Thymus (tissue), 11 donors: ENCODE data around the gene LRTM1. TPM values are rescaled to one million over a fixed set of nuclear protein-coding genes. Genes with fewer than 3 reads are reported as not detected.

ENCODE experiments used
- DNase-seq, 9 donors: peaks; one replicate each; pipeline ENCODE4 v3.0.0-alpha.2; 2013; ENCODE audit warnings: low spot score in 9 of 9, low read depth in 6 of 9, missing footprints in 1 of 9
- H3K27ac ChIP-seq, 2 donors: one replicate each; pipeline ENCODE4 v1.5.1; 2013; ENCODE audit warnings: control low read depth in 1 of 2, low read depth in 1 of 2, low read length in 1 of 2, mild to moderate bottlenecking in 1 of 2, moderate library complexity in 1 of 2
- H3K27me3 ChIP-seq, 2 donors: one replicate each; pipeline ENCODE4 v1.5.1; 2013; ENCODE audit warnings: low read length in 1 of 2; ENCODE audit not compliant: control insufficient read depth in 2 of 2, insufficient read depth in 1 of 2
- H3K36me3 ChIP-seq, 2 donors: one replicate each; pipeline ENCODE4 v1.5.1; 2013; ENCODE audit warnings: low read length in 1 of 2, mild to moderate bottlenecking in 1 of 2, moderate library complexity in 1 of 2; ENCODE audit not compliant: control insufficient read depth in 2 of 2, insufficient read depth in 2 of 2
- H3K4me1 ChIP-seq, 2 donors: one replicate each; pipeline ENCODE4 v1.5.1; 2013; ENCODE audit warnings: low read length in 2 of 2; ENCODE audit not compliant: control insufficient read depth in 2 of 2, insufficient read depth in 2 of 2
- H3K4me3 ChIP-seq, 2 donors: one replicate each; pipeline ENCODE4 v1.5.1; 2013; ENCODE audit warnings: low read length in 2 of 2, control low read depth in 1 of 2, mild to moderate bottlenecking in 1 of 2
- H3K9me3 ChIP-seq, 2 donors: one replicate each; pipeline ENCODE4 v1.5.1; 2013; ENCODE audit warnings: low read length in 1 of 2, mild to moderate bottlenecking in 1 of 2; ENCODE audit not compliant: control insufficient read depth in 2 of 2, insufficient read depth in 1 of 2
- WGBS: extraction: QIAGEN DNeasy Blood & Tissue Kit; methylation state at CpG from one replicate; pipeline ENCODE4 v1.1.7; 2013; 5-methylcytosine and 5-hydroxymethylcytosine counted together
- polyA plus RNA-seq: library from polyadenylated mRNA; stranded (reverse); fragments of 200-250 nt; gene quantifications from one replicate; pipeline ENCODE4 v1.2.3, GENCODE V29; 2013
- total RNA-seq: library from RNA; stranded (reverse); fragments of 120-200 nt; gene quantifications from one replicate; pipeline ENCODE4 v1.2.4, GENCODE V29; 2013
- donor health status: healthy.

The LRTM1 gene
- total and polyA plus RNA-seq, 2 donors = 0.47 to 0.62 TPM

- no peak for DNase-seq
These were observed 54.5 kb downstream of the LRTM1 start for GRCh38 chr3:54873059-54874010.

GRCh38 chr3:54871867-54872266 lies 56.0 kb downstream of the LRTM1 start:
- no peak overlapping the region for H3K4me3 ChIP-seq
- WGBS = 83% methylated on average over 4 of the region's 4 CpGs

More at GRCh38 chr3:54873059-54874010, 54.5 kb downstream of the LRTM1 start:
- Histone ChIP-seq H3K36me3 (no peaks in the 10 kb centered on the region), H3K27me3 (no peaks in the 10 kb centered on the region), H3K4me1 (no peaks in the 10 kb centered on the region), H3K9me3 (no peaks in the 10 kb centered on the region), H3K4me3 (no peak overlapping the region), H3K27ac (no peak overlapping the region)
- 88% methylated on average over 8 of the region's 8 CpGs for WGBS

GRCh38 chr3:54870423-54870822 lies 57.4 kb downstream of the LRTM1 start:
- H3K9me3 ChIP-seq = no peaks in the 10 kb centered on the region

More at GRCh38 chr3:54871867-54872266, 56.0 kb downstream of the LRTM1 start:
- no peaks in the 10 kb centered on the region for H3K27me3 ChIP-seq
- no peak for DNase-seq
- H3K4me1 ChIP-seq = no peaks in the 10 kb centered on the region
- no peaks in the 10 kb centered on the region for H3K9me3 ChIP-seq
- no peaks in the 10 kb centered on the region for H3K36me3 ChIP-seq
- H3K27ac ChIP-seq = no peak overlapping the region

More at GRCh38 chr3:54870423-54870822, 57.4 kb downstream of the LRTM1 start:
- no peaks in the 10 kb centered on the region for H3K27me3 ChIP-seq
- no peaks in the 10 kb centered on the region for H3K4me1 ChIP-seq
- H3K4me3 ChIP-seq = no peak overlapping the region
- 57% methylated on average over 7 of the region's 7 CpGs for WGBS
- H3K27ac ChIP-seq = no peak overlapping the region
- no peaks in the 10 kb centered on the region for H3K36me3 ChIP-seq
- DNase-seq = no peak
